ENCODE results near the gene PDLIM3.

DNA sequence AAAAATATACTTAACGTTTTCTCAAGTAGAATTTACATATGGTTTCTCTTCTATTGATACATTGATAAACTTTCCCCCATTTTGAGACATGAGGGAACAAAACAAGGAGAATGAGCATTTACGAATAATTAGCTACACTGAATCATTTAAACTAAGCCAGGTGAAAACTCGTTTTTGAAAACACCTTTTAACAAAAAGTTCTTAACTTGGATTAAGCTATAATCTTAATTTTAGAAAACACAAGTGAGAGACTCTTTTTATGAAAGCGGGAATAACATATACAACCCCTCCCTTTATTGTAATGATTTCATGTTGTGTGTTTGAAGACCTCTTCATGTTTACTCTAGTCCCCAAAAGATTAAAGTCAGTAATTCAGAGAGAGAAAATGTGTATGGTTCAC lies 20.1 kb downstream of the PDLIM3 start:
- TF ChIP-seq, protein P1, sequence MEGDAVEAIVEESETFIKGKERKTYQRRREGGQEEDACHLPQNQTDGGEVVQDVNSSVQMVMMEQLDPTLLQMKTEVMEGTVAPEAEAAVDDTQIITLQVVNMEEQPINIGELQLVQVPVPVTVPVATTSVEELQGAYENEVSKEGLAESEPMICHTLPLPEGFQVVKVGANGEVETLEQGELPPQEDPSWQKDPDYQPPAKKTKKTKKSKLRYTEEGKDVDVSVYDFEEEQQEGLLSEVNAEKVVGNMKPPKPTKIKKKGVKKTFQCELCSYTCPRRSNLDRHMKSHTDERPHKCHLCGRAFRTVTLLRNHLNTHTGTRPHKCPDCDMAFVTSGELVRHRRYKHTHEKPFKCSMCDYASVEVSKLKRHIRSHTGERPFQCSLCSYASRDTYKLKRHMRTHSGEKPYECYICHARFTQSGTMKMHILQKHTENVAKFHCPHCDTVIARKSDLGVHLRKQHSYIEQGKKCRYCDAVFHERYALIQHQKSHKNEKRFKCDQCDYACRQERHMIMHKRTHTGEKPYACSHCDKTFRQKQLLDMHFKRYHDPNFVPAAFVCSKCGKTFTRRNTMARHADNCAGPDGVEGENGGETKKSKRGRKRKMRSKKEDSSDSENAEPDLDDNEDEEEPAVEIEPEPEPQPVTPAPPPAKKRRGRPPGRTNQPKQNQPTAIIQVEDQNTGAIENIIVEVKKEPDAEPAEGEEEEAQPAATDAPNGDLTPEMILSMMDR (conservative IDR thresholded peaks at IDR 0.05), result no peak
- no peak for TF ChIP-seq ZFX (IDR thresholded peaks at IDR 0.05)

Data from C4-2B (cell line).